ENCODE measurements around the gene HSPA2. TPM values are rescaled to one million over a fixed set of nuclear protein-coding genes. Genes with fewer than 3 reads are reported as not detected.
A peak's percentile ranks its signal among the peaks of the same experiment; 100 is the strongest.

The HSPA2 gene
- total and polyA plus RNA-seq, 2 of the 4 experiments (the other 2 are of a cell fraction) = 18.4 to 19.7 TPM

DNA sequence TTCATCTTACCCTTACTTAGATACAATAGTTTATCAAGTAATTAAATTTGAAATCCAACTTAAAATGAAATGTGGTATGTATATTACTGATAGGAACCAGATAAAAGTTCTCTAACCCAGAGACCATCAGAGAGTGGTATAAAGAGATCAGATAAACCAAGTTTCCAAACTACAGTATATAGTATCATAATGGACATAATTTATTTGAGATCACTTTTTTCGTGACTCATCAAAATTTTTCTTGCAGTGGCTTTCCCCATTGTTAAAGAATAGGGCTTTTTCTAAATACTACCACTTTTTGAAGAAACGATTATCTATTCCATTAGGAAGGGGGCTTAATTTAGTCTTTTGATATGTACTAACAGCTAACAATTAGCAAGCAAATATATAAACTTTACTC, 15.2 kb upstream of the HSPA2 start:
- intact Hi-C loops (cut with micrococcal nuclease) = no loop called here
- H4K91ac ChIP-seq (ENCODE audit: insufficient read depth, low read depth, low read length) = no peak overlapping the region
- WGBS, 2 experiments (ENCODE audit: extremely low coverage in 2 of 2, insufficient read length in 1 of 2) = no CpG with 5 or more reads among the region's 2 CpGs

More for the DNA sequence above, 15.2 kb upstream of the HSPA2 start:
- ChIA-PET POLR2A (ENCODE audit: unreplicated experiment) (no interaction called here), CTCF (no interaction called here)
- Histone ChIP-seq H4K8ac (ENCODE audit: low read depth in 2 of 2, low read length in 2 of 2) (no peak overlapping the region), H3K79me1 (ENCODE audit: low read depth in 1 of 2, low read length in 2 of 2) (peaks cover 33 to 54% of the 10 kb centered on the region in 2 experiments), H3K14ac (replicated peaks; ENCODE audit: low read depth, low read length) (no peak overlapping the region), H2AK9ac (replicated peaks; ENCODE audit: low read depth, low read length, poor library complexity) (no peak overlapping the region), H2BK20ac (ENCODE audit: low read depth, low read length) (no peak overlapping the region), H3K36me3 (ENCODE audit: control insufficient read depth, insufficient read depth, low read length) (peaks cover 27% of the 10 kb centered on the region), H2AK5ac (ENCODE audit: low read depth, low read length) (no peak overlapping the region), H3K9me1 (ENCODE audit: insufficient read depth, low read length) (peaks cover 9% of the 10 kb centered on the region), H2AFZ (replicated peaks; ENCODE audit: low read length, poor library complexity) (no peak overlapping the region), H3K4me1 (ENCODE audit: control insufficient read depth, insufficient read depth, low read length) (peaks cover 3% of the 10 kb centered on the region; the same call in 1 of the 2 replicates), H3K56ac (ENCODE audit: extremely low read depth, insufficient read depth, low read length) (no peak overlapping the region), H2BK120ac (ENCODE audit: low read depth, low read length) (no peak overlapping the region), H3K27ac (ENCODE audit: insufficient read depth, low read length) (no peak overlapping the region), H3K4me2 (ENCODE audit: low read depth, low read length) (no peak overlapping the region), H3K18ac (ENCODE audit: low read depth, low read length) (no peak overlapping the region), H3K9me3 (ENCODE audit: control insufficient read depth, insufficient read depth, low read length) (no peaks in the 10 kb centered on the region), H3K23ac (ENCODE audit: low read depth, low read length) (no peak overlapping the region), H2BK5ac (ENCODE audit: low read depth, low read length, poor library complexity, severe bottlenecking) (no peak overlapping the region), H4K20me1 (ENCODE audit: insufficient read depth, low read length) (peaks cover 28% of the 10 kb centered on the region), H2BK15ac (ENCODE audit: low read depth, low read length) (no peak overlapping the region), H3K4ac (ENCODE audit: low read depth, low read length) (no peak overlapping the region), H3K4me3 (ENCODE audit: insufficient read depth, low read depth, low read length) (no peak overlapping the region), H4K5ac (ENCODE audit: low read depth, low read length) (no peak overlapping the region), H3K27me3 (ENCODE audit: control insufficient read depth, insufficient read depth, low read length) (no peaks in the 10 kb centered on the region), H3K9ac (ENCODE audit: low read depth, low read length) (no peak overlapping the region)
- no peak for DNase-seq
- in situ Hi-C loops (cut with MboI; ENCODE audit: low sequenced_read_pairs) = loop anchor here (25.0 kb wide), 1 partner anchor 387 kb away; the partner anchor contains the start of gene CHURC1
- TF ChIP-seq MAZ (IDR thresholded peaks at IDR 0.05; ENCODE audit: borderline replicate concordance, low read depth, low read length) = no peak
- TF ChIP-seq POLR2A (IDR thresholded peaks at IDR 0.05; ENCODE audit: low read depth, low read length) = no peak
- no peak for TF ChIP-seq RCOR1 (IDR thresholded peaks at IDR 0.05; ENCODE audit: insufficient replicate concordance, low read length)
- TF ChIP-seq NFE2L2 (IDR thresholded peaks at IDR 0.05; ENCODE audit: low read depth, low read length) = peak; percentile 60
- ATAC-seq (ENCODE audit: low read depth) = no peak
- BruUV-seq (replicated peaks) = no TSS peak
- dilution Hi-C loops (cut with HindIII; ENCODE audit: low sequenced_read_pairs, unreplicated experiment) = no loop called here
